HG03571 (cell line): ENCODE measurements around the gene FAM13A.
"Not testable (repeated sequence)": the region's sequence is repeated elsewhere in the genome, so short reads cannot be mapped to it uniquely, and the experiment has no call there.

Experiments used
- ATAC-seq: cut with Tn5 transposase; IDR thresholded peaks from one replicate; pipeline ENCODE4 v1.9.1; 2021; ENCODE audit not compliant: unreplicated experiment

The FAM13A gene

GRCh38 chr4:88908521-88908920, 148.5 kb downstream of the FAM13A start:
- ATAC-seq: no peak

- no peak for ATAC-seq
These were observed 149.0 kb downstream of the FAM13A start for GRCh38 chr4:88908003-88908402.

GRCh38 chr4:88907478-88907877, 149.5 kb downstream of the FAM13A start:
- ATAC-seq: no peak

- not testable (repeated sequence) for ATAC-seq
These were observed 152.7 kb downstream of the FAM13A start for GRCh38 chr4:88904240-88904639.

GRCh38 chr4:88900432-88900831, 156.6 kb downstream of the FAM13A start:
- ATAC-seq: no peak

- no peak for ATAC-seq
These were observed 159.2 kb downstream of the FAM13A start for GRCh38 chr4:88897752-88898151.

GRCh38 chr4:88897180-88897579, 159.8 kb downstream of the FAM13A start:
- ATAC-seq: no peak

GRCh38 chr4:88893961-88894360, 163.0 kb downstream of the FAM13A start:
- ATAC-seq: no peak

GRCh38 chr4:88892646-88893045, 164.3 kb downstream of the FAM13A start:
- ATAC-seq: no peak

GRCh38 chr4:88891636-88892035, 165.3 kb downstream of the FAM13A start:
- no peak for ATAC-seq

- not testable (repeated sequence) for ATAC-seq
These were observed 169.6 kb downstream of the FAM13A start for GRCh38 chr4:88887409-88887808.

GRCh38 chr4:88881227-88881569, 175.8 kb downstream of the FAM13A start:
- no peak for ATAC-seq

- ATAC-seq: no peak
These were observed 176.3 kb downstream of the FAM13A start for GRCh38 chr4:88880501-88881226.

- no peak for ATAC-seq
These were observed 177.0 kb downstream of the FAM13A start for GRCh38 chr4:88879991-88880390.

- no peak for ATAC-seq
These were observed 178.3 kb downstream of the FAM13A start for GRCh38 chr4:88878642-88879041.

GRCh38 chr4:88870428-88870827, 186.6 kb downstream of the FAM13A start:
- no peak for ATAC-seq

GRCh38 chr4:88868510-88868909, 188.5 kb downstream of the FAM13A start:
- no peak for ATAC-seq

GRCh38 chr4:88866862-88867550, 190.0 kb downstream of the FAM13A start:
- no peak for ATAC-seq

- no peak for ATAC-seq
These were observed 191.5 kb downstream of the FAM13A start for GRCh38 chr4:88865466-88865865.

GRCh38 chr4:88865046-88865445, 191.9 kb downstream of the FAM13A start:
- ATAC-seq: no peak

- ATAC-seq: no peak
These were observed 196.4 kb downstream of the FAM13A start for GRCh38 chr4:88860586-88860985.

- ATAC-seq: no peak
These were observed 197.7 kb downstream of the FAM13A start for GRCh38 chr4:88859191-88859812.
